ENCODE measurements around the gene PIF1.

DNA sequence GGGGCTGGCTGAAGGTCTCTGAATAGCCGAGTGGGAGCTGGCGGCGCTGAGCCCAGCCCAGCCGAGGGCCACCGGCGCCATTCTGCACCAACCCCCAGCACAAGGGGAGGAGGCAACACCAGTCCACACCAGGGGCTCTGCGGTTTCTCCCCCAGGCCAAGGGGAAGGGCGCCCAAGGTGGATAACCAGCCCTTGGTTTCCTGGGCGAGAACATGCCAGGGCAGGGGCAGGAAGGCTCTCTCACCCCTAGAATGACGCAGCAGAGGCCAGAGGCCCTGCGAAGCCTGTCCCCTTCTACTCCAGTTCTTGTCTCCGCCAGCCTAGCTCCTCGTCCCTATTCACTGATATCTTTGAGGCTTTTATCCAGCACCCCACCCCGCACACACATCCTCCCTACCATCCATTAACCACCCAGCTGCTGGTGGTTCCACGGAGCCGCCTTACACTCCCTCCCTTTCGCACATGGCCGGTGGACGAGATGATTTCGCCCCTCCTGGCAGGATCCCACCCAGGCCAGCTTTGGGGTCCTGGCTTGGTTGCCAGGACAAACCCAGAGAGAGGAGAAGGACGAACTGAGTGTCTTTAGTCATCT is 51.3 kb downstream of the PIF1 start:
- TF ChIP-seq, protein P1, sequence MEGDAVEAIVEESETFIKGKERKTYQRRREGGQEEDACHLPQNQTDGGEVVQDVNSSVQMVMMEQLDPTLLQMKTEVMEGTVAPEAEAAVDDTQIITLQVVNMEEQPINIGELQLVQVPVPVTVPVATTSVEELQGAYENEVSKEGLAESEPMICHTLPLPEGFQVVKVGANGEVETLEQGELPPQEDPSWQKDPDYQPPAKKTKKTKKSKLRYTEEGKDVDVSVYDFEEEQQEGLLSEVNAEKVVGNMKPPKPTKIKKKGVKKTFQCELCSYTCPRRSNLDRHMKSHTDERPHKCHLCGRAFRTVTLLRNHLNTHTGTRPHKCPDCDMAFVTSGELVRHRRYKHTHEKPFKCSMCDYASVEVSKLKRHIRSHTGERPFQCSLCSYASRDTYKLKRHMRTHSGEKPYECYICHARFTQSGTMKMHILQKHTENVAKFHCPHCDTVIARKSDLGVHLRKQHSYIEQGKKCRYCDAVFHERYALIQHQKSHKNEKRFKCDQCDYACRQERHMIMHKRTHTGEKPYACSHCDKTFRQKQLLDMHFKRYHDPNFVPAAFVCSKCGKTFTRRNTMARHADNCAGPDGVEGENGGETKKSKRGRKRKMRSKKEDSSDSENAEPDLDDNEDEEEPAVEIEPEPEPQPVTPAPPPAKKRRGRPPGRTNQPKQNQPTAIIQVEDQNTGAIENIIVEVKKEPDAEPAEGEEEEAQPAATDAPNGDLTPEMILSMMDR (conservative IDR thresholded peaks at IDR 0.05; ENCODE audit: low read length), result no peak
- TF ChIP-seq EZH2phosphoT487 (IDR thresholded peaks at IDR 0.05; ENCODE audit: borderline replicate concordance, low read depth, low read length), result no peak
